Measurements from ENCODE around the gene BEX2. TPM values are rescaled to one million over a fixed set of nuclear protein-coding genes. Genes with fewer than 3 reads are reported as not detected.

BEX2 gene
- total and polyA plus RNA-seq, 9 of the 15 experiments (the other 6 are each of a cell fraction or from before 2014, with no cell fraction given), result 5.4 to 18.0 (median 8.3) TPM

DNA sequence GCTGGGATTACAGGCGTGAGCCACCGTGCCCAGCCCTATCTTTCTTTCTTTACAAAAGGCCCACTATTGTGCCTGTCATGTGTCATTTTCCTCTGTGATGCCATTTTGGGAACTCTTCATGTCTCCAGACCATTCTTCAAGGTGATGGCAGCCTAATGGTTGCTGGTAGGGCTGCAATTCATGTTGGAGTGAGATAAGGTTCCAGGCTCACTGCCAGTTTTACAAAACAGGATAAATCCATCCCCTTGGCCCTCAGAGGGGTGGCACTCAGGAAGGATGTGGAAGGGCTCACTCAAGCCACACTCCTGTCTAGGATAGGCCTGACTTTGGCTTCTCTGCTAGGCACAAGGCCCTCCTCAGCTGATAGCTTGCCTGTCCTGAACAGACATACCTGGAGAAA is 49.3 kb upstream of the BEX2 start (continued):
- TF ChIP-seq, protein P1, sequence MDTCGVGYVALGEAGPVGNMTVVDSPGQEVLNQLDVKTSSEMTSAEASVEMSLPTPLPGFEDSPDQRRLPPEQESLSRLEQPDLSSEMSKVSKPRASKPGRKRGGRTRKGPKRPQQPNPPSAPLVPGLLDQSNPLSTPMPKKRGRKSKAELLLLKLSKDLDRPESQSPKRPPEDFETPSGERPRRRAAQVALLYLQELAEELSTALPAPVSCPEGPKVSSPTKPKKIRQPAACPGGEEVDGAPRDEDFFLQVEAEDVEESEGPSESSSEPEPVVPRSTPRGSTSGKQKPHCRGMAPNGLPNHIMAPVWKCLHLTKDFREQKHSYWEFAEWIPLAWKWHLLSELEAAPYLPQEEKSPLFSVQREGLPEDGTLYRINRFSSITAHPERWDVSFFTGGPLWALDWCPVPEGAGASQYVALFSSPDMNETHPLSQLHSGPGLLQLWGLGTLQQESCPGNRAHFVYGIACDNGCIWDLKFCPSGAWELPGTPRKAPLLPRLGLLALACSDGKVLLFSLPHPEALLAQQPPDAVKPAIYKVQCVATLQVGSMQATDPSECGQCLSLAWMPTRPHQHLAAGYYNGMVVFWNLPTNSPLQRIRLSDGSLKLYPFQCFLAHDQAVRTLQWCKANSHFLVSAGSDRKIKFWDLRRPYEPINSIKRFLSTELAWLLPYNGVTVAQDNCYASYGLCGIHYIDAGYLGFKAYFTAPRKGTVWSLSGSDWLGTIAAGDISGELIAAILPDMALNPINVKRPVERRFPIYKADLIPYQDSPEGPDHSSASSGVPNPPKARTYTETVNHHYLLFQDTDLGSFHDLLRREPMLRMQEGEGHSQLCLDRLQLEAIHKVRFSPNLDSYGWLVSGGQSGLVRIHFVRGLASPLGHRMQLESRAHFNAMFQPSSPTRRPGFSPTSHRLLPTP (IDR thresholded peaks at IDR 0.05; ENCODE audit: borderline replicate concordance, extremely low read depth, insufficient read length), result no peak
- TF ChIP-seq SMARCA4 (IDR thresholded peaks at IDR 0.05) (peak; percentile 39; the same call in 1 of the 2 replicates), ZNF57 (CRISPR knock-in tag; IDR thresholded peaks at IDR 0.05) (no peak), ZBED1 (IDR thresholded peaks at IDR 0.05) (no peak), YY1 (IDR thresholded peaks at IDR 0.05; ENCODE audit: borderline replicate concordance in 1 of 3, control insufficient read depth in 1 of 3, extremely low read depth in 1 of 3, insufficient read depth in 3 of 3, insufficient read length in 1 of 3, insufficient replicate concordance in 2 of 3, low read depth in 1 of 3, low read length in 2 of 3) (peak in 1 of 3 experiments; percentile 83), TCF3 (CRISPR knock-in tag; IDR thresholded peaks at IDR 0.05) (peak; percentile 60), TEAD4 (IDR thresholded peaks at IDR 0.05; ENCODE audit: low read length) (peak; percentile 68), TEAD4 (CRISPR knock-in tag; IDR thresholded peaks at IDR 0.05; ENCODE audit: borderline replicate concordance) (no peak), CBFA2T3 (IDR thresholded peaks at IDR 0.05) (peak; percentile 62), ARID1B (IDR thresholded peaks at IDR 0.05) (peak; percentile 71), ESRRB (CRISPR knock-in tag; IDR thresholded peaks at IDR 0.05; ENCODE audit: borderline replicate concordance) (no peak), CREM (IDR thresholded peaks at IDR 0.05; ENCODE audit: low read depth) (no peak), BRD9 (IDR thresholded peaks at IDR 0.05; ENCODE audit: low read depth, partially characterized antibody) (no peak), ELF4 (CRISPR knock-in tag; IDR thresholded peaks at IDR 0.05) (no peak), HOXB6 (CRISPR knock-in tag; IDR thresholded peaks at IDR 0.05; ENCODE audit: borderline replicate concordance) (no peak), ATF7 (IDR thresholded peaks at IDR 0.05) (peak; percentile 46; the same call in 1 of the 2 replicates), MEF2D (tag; conservative IDR thresholded peaks at IDR 0.05; ENCODE audit: low read depth) (peak; percentile 48; the same call in 1 of the 2 replicates), LCOR (CRISPR knock-in tag; IDR thresholded peaks at IDR 0.05) (0 out of 2 replicates have a peak, but pooled peaks have one; percentile 47), MEIS2 (IDR thresholded peaks at IDR 0.05; ENCODE audit: partially characterized antibody) (peak; percentile 59), CTBP1 (IDR thresholded peaks at IDR 0.05; ENCODE audit: borderline replicate concordance) (peak; percentile 21; the same call in 1 of the 2 replicates), CBFA2T2 (conservative IDR thresholded peaks at IDR 0.05) (0 out of 2 replicates have a peak, but pooled peaks have one; percentile 19)
- TF ChIP-seq, protein P2, sequence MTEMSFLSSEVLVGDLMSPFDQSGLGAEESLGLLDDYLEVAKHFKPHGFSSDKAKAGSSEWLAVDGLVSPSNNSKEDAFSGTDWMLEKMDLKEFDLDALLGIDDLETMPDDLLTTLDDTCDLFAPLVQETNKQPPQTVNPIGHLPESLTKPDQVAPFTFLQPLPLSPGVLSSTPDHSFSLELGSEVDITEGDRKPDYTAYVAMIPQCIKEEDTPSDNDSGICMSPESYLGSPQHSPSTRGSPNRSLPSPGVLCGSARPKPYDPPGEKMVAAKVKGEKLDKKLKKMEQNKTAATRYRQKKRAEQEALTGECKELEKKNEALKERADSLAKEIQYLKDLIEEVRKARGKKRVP (CRISPR knock-in tag; IDR thresholded peaks at IDR 0.05), result no peak
- TF ChIP-seq, protein P3, sequence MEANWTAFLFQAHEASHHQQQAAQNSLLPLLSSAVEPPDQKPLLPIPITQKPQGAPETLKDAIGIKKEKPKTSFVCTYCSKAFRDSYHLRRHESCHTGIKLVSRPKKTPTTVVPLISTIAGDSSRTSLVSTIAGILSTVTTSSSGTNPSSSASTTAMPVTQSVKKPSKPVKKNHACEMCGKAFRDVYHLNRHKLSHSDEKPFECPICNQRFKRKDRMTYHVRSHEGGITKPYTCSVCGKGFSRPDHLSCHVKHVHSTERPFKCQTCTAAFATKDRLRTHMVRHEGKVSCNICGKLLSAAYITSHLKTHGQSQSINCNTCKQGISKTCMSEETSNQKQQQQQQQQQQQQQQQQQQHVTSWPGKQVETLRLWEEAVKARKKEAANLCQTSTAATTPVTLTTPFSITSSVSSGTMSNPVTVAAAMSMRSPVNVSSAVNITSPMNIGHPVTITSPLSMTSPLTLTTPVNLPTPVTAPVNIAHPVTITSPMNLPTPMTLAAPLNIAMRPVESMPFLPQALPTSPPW (CRISPR knock-in tag; IDR thresholded peaks at IDR 0.05), result no peak
- TF ChIP-seq, protein P4, sequence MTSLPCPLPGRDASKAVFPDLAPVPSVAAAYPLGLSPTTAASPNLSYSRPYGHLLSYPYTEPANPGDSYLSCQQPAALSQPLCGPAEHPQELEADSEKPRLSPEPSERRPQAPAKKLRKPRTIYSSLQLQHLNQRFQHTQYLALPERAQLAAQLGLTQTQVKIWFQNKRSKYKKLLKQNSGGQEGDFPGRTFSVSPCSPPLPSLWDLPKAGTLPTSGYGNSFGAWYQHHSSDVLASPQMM (CRISPR knock-in tag; IDR thresholded peaks at IDR 0.05), result no peak
